ENCODE measurements around the gene LCORL. TPM values are rescaled to one million over a fixed set of nuclear protein-coding genes. Genes with fewer than 3 reads are reported as not detected.

LCORL gene
- total and polyA plus RNA-seq, 5 donors = 1.6 to 8.1 (median 7.3) TPM

GRCh38 chr4:17933126-17933525 lies 88.4 kb downstream of the LCORL start:
- Histone ChIP-seq H3K27me3 (ENCODE audit: control insufficient read depth, insufficient read depth) (no peaks in the 10 kb centered on the region), H3K4me3 (ENCODE audit: low read length) (no peak overlapping the region), H3K27ac (ENCODE audit: low read length) (no peak overlapping the region), H3K4me1 (ENCODE audit: control insufficient read depth, insufficient read depth, low read length) (no peaks in the 10 kb centered on the region), H3K9me3 (ENCODE audit: control insufficient read depth, low read length) (no peaks in the 10 kb centered on the region)
- ATAC-seq = no peak
- intact Hi-C loops (cut with DNase I) = no loop called here
- no peak for DNase-seq

- no peak overlapping the region for H3K4me3 ChIP-seq (ENCODE audit: low read length)
- no peaks in the 10 kb centered on the region for H3K27me3 ChIP-seq (ENCODE audit: control insufficient read depth, insufficient read depth)
- H3K9me3 ChIP-seq (ENCODE audit: control insufficient read depth, low read length) = no peaks in the 10 kb centered on the region
- WGBS = 66% methylated on average over 3 of the region's 3 CpGs
- no peaks in the 10 kb centered on the region for H3K4me1 ChIP-seq (ENCODE audit: control insufficient read depth, insufficient read depth, low read length)
- no peak overlapping the region for H3K27ac ChIP-seq (ENCODE audit: low read length)
- no peak for ATAC-seq
- no peak for DNase-seq
- intact Hi-C loops (cut with DNase I) = no loop called here
Observed at GRCh38 chr4:17932041-17932440, 89.5 kb downstream of the LCORL start.

DNA sequence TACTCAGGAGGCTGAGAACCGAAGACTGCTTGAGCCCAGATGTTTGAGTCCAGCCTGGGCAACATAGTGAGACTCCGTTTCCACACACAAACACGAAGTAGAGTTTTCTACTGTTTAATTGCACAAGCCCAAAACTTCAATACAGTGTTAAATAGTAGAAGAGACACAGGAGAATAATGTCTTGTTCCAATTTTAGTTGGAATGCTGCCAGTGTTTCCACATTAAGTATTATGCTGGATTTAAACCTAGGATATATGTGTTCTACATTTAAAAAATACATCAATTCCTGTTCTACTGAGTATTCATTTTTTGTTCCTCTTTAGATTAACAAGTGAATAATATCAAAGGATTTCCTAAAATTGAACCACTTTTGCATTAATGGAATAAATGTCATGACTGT lies 91.3 kb downstream of the LCORL start:
- H3K27me3 ChIP-seq (ENCODE audit: control insufficient read depth, insufficient read depth) = no peaks in the 10 kb centered on the region
- DNase-seq = no peak
- H3K9me3 ChIP-seq (ENCODE audit: control insufficient read depth, low read length) = no peaks in the 10 kb centered on the region
- intact Hi-C loops (cut with DNase I) = no loop called here
- ATAC-seq = no peak
- H3K4me3 ChIP-seq (ENCODE audit: low read length) = no peak overlapping the region
- 86% methylated on average over 3 of the region's 3 CpGs for WGBS
- H3K27ac ChIP-seq (ENCODE audit: low read length) = no peak overlapping the region
- H3K4me1 ChIP-seq (ENCODE audit: control insufficient read depth, insufficient read depth, low read length) = no peaks in the 10 kb centered on the region

- H3K27ac ChIP-seq (ENCODE audit: low read length) = no peak overlapping the region
- DNase-seq (no peak), ATAC-seq (no peak)
- intact Hi-C loops (cut with DNase I) = no loop called here
- H3K4me1 ChIP-seq (ENCODE audit: control insufficient read depth, insufficient read depth, low read length) = no peaks in the 10 kb centered on the region
- H3K9me3 ChIP-seq (ENCODE audit: control insufficient read depth, low read length) = no peaks in the 10 kb centered on the region
- WGBS = 97% methylated on average over 5 of the region's 5 CpGs
- H3K4me3 ChIP-seq (ENCODE audit: low read length) = no peak overlapping the region
- H3K27me3 ChIP-seq (ENCODE audit: control insufficient read depth, insufficient read depth) = no peaks in the 10 kb centered on the region
Observed at GRCh38 chr4:17924189-17924588, 97.4 kb downstream of the LCORL start.

- ATAC-seq (no peak), DNase-seq (no peak)
- no peaks in the 10 kb centered on the region for H3K27me3 ChIP-seq (ENCODE audit: control insufficient read depth, insufficient read depth)
- intact Hi-C loops (cut with DNase I) = no loop called here
- no peaks in the 10 kb centered on the region for H3K4me1 ChIP-seq (ENCODE audit: control insufficient read depth, insufficient read depth, low read length)
- H3K27ac ChIP-seq (ENCODE audit: low read length) = no peak overlapping the region
- no peaks in the 10 kb centered on the region for H3K9me3 ChIP-seq (ENCODE audit: control insufficient read depth, low read length)
- no peak overlapping the region for H3K4me3 ChIP-seq (ENCODE audit: low read length)
- WGBS = 95% methylated on average over 1 of the region's 1 CpG
Observed at GRCh38 chr4:17921451-17921850, 100.1 kb downstream of the LCORL start.

GRCh38 chr4:17920681-17921080 lies 100.9 kb downstream of the LCORL start:
- 89% methylated on average over 1 of the region's 1 CpG for WGBS
- ATAC-seq (no peak), DNase-seq (no peak)
- no peaks in the 10 kb centered on the region for H3K9me3 ChIP-seq (ENCODE audit: control insufficient read depth, low read length)
- no peaks in the 10 kb centered on the region for H3K4me1 ChIP-seq (ENCODE audit: control insufficient read depth, insufficient read depth, low read length)
- no peak overlapping the region for H3K27ac ChIP-seq (ENCODE audit: low read length)
- no peaks in the 10 kb centered on the region for H3K27me3 ChIP-seq (ENCODE audit: control insufficient read depth, insufficient read depth)
- H3K4me3 ChIP-seq (ENCODE audit: low read length) = no peak overlapping the region
- intact Hi-C loops (cut with DNase I) = no loop called here

GRCh38 chr4:17915439-17915838 lies 106.1 kb downstream of the LCORL start:
- no peak for ATAC-seq
- intact Hi-C loops (cut with DNase I) = no loop called here

GRCh38 chr4:17912011-17912410 lies 109.5 kb downstream of the LCORL start:
- Histone ChIP-seq H3K4me3 (ENCODE audit: low read length) (no peak overlapping the region), H3K4me1 (ENCODE audit: control insufficient read depth, insufficient read depth, low read length) (no peaks in the 10 kb centered on the region), H3K9me3 (ENCODE audit: control insufficient read depth, low read length) (no peaks in the 10 kb centered on the region), H3K27ac (ENCODE audit: low read length) (no peak overlapping the region), H3K27me3 (ENCODE audit: control insufficient read depth, insufficient read depth) (no peaks in the 10 kb centered on the region)
- intact Hi-C loops (cut with DNase I) = no loop called here
- 88% methylated on average over 9 of the region's 9 CpGs for WGBS
- DNase-seq (peak in 2 of 3 donors; percentile 38 to 39), ATAC-seq (no peak)

More at GRCh38 chr4:17915439-17915838, 106.1 kb downstream of the LCORL start:
- DNase-seq = no peak
- Histone ChIP-seq H3K9me3 (ENCODE audit: control insufficient read depth, low read length) (no peaks in the 10 kb centered on the region), H3K27me3 (ENCODE audit: control insufficient read depth, insufficient read depth) (no peaks in the 10 kb centered on the region), H3K4me1 (ENCODE audit: control insufficient read depth, insufficient read depth, low read length) (no peaks in the 10 kb centered on the region), H3K27ac (ENCODE audit: low read length) (no peak overlapping the region), H3K4me3 (ENCODE audit: low read length) (no peak overlapping the region)

GRCh38 chr4:17911608-17912007 lies 109.9 kb downstream of the LCORL start:
- peak in 2 of 3 donors; percentile 35 to 44 for DNase-seq
- Histone ChIP-seq H3K4me1 (ENCODE audit: control insufficient read depth, insufficient read depth, low read length) (no peaks in the 10 kb centered on the region), H3K4me3 (ENCODE audit: low read length) (no peak overlapping the region), H3K27me3 (ENCODE audit: control insufficient read depth, insufficient read depth) (no peaks in the 10 kb centered on the region), H3K27ac (ENCODE audit: low read length) (no peak overlapping the region), H3K9me3 (ENCODE audit: control insufficient read depth, low read length) (no peaks in the 10 kb centered on the region)
- no peak for ATAC-seq
- 94% methylated on average over 11 of the region's 11 CpGs for WGBS
- intact Hi-C loops (cut with DNase I) = no loop called here

DNA sequence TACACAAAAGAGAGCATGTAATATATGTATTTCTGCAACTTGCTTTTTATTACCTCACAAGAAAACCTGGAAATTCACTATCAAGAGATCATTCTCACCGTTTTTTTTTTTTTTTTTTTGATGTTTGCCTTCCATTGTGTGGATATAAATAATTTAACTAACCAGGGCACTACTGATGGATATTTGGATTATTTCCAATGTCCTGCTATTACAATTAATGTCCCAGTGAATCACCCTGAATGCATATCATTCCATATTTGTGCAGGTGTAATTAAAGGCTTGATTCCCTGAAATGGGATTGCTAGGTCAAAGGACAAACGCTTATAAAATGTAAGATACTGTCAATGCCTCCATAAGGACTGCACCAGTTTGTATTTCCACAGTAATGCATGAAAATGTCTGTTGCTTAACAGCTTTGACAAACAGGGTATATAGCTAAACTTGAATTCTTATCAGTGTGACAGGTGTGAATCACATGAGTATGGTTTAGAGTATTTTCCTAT lies 123.0 kb downstream of the LCORL start:
- H3K4me3 ChIP-seq (ENCODE audit: low read length) = no peak overlapping the region
- DNase-seq (no peak), ATAC-seq (no peak)
- no peak overlapping the region for H3K27ac ChIP-seq (ENCODE audit: low read length)
- no peaks in the 10 kb centered on the region for H3K4me1 ChIP-seq (ENCODE audit: control insufficient read depth, insufficient read depth, low read length)
- 64% methylated on average over 2 of the region's 2 CpGs for WGBS
- intact Hi-C loops (cut with DNase I) = no loop called here
- no peaks in the 10 kb centered on the region for H3K27me3 ChIP-seq (ENCODE audit: control insufficient read depth, insufficient read depth)
- H3K9me3 ChIP-seq (ENCODE audit: control insufficient read depth, low read length) = no peaks in the 10 kb centered on the region

GRCh38 chr4:17895481-17895880 lies 126.1 kb downstream of the LCORL start:
- Histone ChIP-seq H3K27me3 (ENCODE audit: control insufficient read depth, insufficient read depth) (no peaks in the 10 kb centered on the region), H3K27ac (ENCODE audit: low read length) (no peak overlapping the region), H3K9me3 (ENCODE audit: control insufficient read depth, low read length) (no peaks in the 10 kb centered on the region), H3K4me1 (ENCODE audit: control insufficient read depth, insufficient read depth, low read length) (no peaks in the 10 kb centered on the region), H3K4me3 (ENCODE audit: low read length) (no peak overlapping the region)
- no peak for DNase-seq
- intact Hi-C loops (cut with DNase I) = no loop called here
- no peak for ATAC-seq
- 99% methylated on average over 3 of the region's 3 CpGs for WGBS

GRCh38 chr4:17894421-17894820 lies 127.1 kb downstream of the LCORL start:
- no peaks in the 10 kb centered on the region for H3K27me3 ChIP-seq (ENCODE audit: control insufficient read depth, insufficient read depth)
- intact Hi-C loops (cut with DNase I) = no loop called here
- ATAC-seq (no peak), DNase-seq (no peak)
- 89% methylated on average over 3 of the region's 3 CpGs for WGBS
- H3K27ac ChIP-seq (ENCODE audit: low read length) = no peak overlapping the region
- H3K9me3 ChIP-seq (ENCODE audit: control insufficient read depth, low read length) = no peaks in the 10 kb centered on the region
- no peak overlapping the region for H3K4me3 ChIP-seq (ENCODE audit: low read length)
- H3K4me1 ChIP-seq (ENCODE audit: control insufficient read depth, insufficient read depth, low read length) = no peaks in the 10 kb centered on the region
